Stimulated activated CD8-positive, alpha-beta memory T cell treated with anti-CD3 and anti-CD28 coated beads, Interleukin-15, amount 100 ng/mL, for 1 hour (primary cell): ENCODE data around the gene AQP12A.
"Not testable (repeated sequence)": the region's sequence is repeated elsewhere in the genome, so short reads cannot be mapped to it uniquely, and the experiment has no call there.

Experiments
- DNase-seq: peaks from one replicate; pipeline ENCODE4 v3.0.0-alpha.2; 2020; ENCODE audit warnings: low read depth

AQP12A gene

GRCh38 chr2:240691631-240692420 lies at the start of gene AQP12A:
TSS of gene AQP12A (plus strand) at chr2:240691866. CDS start at chr2:240691914, 48 bp downstream.
- not testable (repeated sequence) for DNase-seq

GRCh38 chr2:240642061-240642805 lies 49.4 kb upstream of the AQP12A start:
- no peak for DNase-seq

GRCh38 chr2:240642806-240643092 lies 48.9 kb upstream of the AQP12A start:
- no peak for DNase-seq

GRCh38 chr2:240643093-240643810 lies 48.4 kb upstream of the AQP12A start:
- DNase-seq = no peak

- no peak for DNase-seq
Observed at GRCh38 chr2:240643811-240644150, 47.9 kb upstream of the AQP12A start.

GRCh38 chr2:240644171-240644651 lies 47.5 kb upstream of the AQP12A start:
- DNase-seq = no peak

- DNase-seq = no peak
Observed at GRCh38 chr2:240644859-240645301, 46.8 kb upstream of the AQP12A start.

GRCh38 chr2:240645346-240645745 lies 46.3 kb upstream of the AQP12A start:
- no peak for DNase-seq

GRCh38 chr2:240645801-240646175 lies 45.9 kb upstream of the AQP12A start:
- DNase-seq = no peak

GRCh38 chr2:240646176-240646899 lies 45.3 kb upstream of the AQP12A start:
- no peak for DNase-seq

GRCh38 chr2:240646900-240647502 lies 44.7 kb upstream of the AQP12A start:
- no peak for DNase-seq

GRCh38 chr2:240647503-240648154 lies 44.0 kb upstream of the AQP12A start:
- no peak for DNase-seq

GRCh38 chr2:240648155-240648649 lies 43.5 kb upstream of the AQP12A start:
- no peak for DNase-seq

GRCh38 chr2:240648650-240649275 lies 42.9 kb upstream of the AQP12A start:
- no peak for DNase-seq

- DNase-seq = no peak
Observed at GRCh38 chr2:240649331-240649730, 42.3 kb upstream of the AQP12A start.

- no peak for DNase-seq
Observed at GRCh38 chr2:240650254-240650965, 41.3 kb upstream of the AQP12A start.

GRCh38 chr2:240651185-240651584 lies 40.5 kb upstream of the AQP12A start:
- no peak for DNase-seq

- no peak for DNase-seq
Observed at GRCh38 chr2:240655931-240656886, 35.5 kb upstream of the AQP12A start.

- DNase-seq = not testable (repeated sequence)
Observed at GRCh38 chr2:240659883-240660282, 31.8 kb upstream of the AQP12A start.
